D721Med (cell line): ENCODE results near the gene SELL.
"Not testable (repeated sequence)": the region's sequence is repeated elsewhere in the genome, so short reads cannot be mapped to it uniquely, and the experiment has no call there.

Experiments used
- DNase-seq: peaks from one replicate; pipeline ENCODE4 v3.0.0; 2011; ENCODE audit warnings: low spot score; ENCODE audit not compliant: insufficient read length
- FAIRE-seq: peaks from 2 replicates; lab custom pipeline; 2011; peaks lifted over from hg19 to GRCh38; lab: Jason Lieb, UNC
- CTCF ChIP-seq: IDR thresholded peaks from 2 replicates; pipeline ENCODE4 v1.5.1; 2012; ENCODE audit warnings: mild to moderate bottlenecking, control low read depth; ENCODE audit not compliant: insufficient read depth; ENCODE audit errors: missing control alignments

SELL gene

GRCh38 chr1:169682071-169682470, 29.3 kb downstream of the SELL start:
- no peak for DNase-seq
- no peak for TF ChIP-seq CTCF
- no peak for FAIRE-seq

GRCh38 chr1:169681140-169681539, 30.3 kb downstream of the SELL start:
- no peak for FAIRE-seq
- no peak for DNase-seq
- no peak for TF ChIP-seq CTCF

- FAIRE-seq, result no peak
- no peak for TF ChIP-seq CTCF
These were observed 30.9 kb downstream of the SELL start for GRCh38 chr1:169680377-169681019.

GRCh38 chr1:169679692-169680091, 31.7 kb downstream of the SELL start:
- no peak for FAIRE-seq
- no peak for TF ChIP-seq CTCF
- no peak for DNase-seq

More at GRCh38 chr1:169680377-169681019, 30.9 kb downstream of the SELL start:
- no peak for DNase-seq

GRCh38 chr1:169676001-169676400, 35.4 kb downstream of the SELL start:
- TF ChIP-seq CTCF, result no peak
- DNase-seq, result no peak
- FAIRE-seq, result peak; percentile 87

- no peak for TF ChIP-seq CTCF
- FAIRE-seq, result no peak
- no peak for DNase-seq
These were observed 40.6 kb downstream of the SELL start for GRCh38 chr1:169670836-169671235.

GRCh38 chr1:169670244-169670643, 41.2 kb downstream of the SELL start:
- not testable (repeated sequence) for DNase-seq, FAIRE-seq

- FAIRE-seq, DNase-seq: not testable (repeated sequence)
These were observed 43.5 kb downstream of the SELL start for GRCh38 chr1:169667699-169668596.

- not testable (repeated sequence) for FAIRE-seq, DNase-seq
These were observed 44.2 kb downstream of the SELL start for GRCh38 chr1:169667227-169667639.

GRCh38 chr1:169662680-169663079, 48.7 kb downstream of the SELL start:
- not testable (repeated sequence) for FAIRE-seq, DNase-seq

GRCh38 chr1:169661066-169661465, 50.4 kb downstream of the SELL start:
- not testable (repeated sequence) for FAIRE-seq, DNase-seq
